ENCODE data around the gene DOCK11. TPM values are rescaled to one million over a fixed set of nuclear protein-coding genes. Genes with fewer than 3 reads are reported as not detected.
A peak's percentile ranks its signal among the peaks of the same experiment; 100 is the strongest.

The DOCK11 gene
- total RNA-seq, 3 donors from 2014 or later = 4.5 to 31.6 (median 8.4) TPM

DNA sequence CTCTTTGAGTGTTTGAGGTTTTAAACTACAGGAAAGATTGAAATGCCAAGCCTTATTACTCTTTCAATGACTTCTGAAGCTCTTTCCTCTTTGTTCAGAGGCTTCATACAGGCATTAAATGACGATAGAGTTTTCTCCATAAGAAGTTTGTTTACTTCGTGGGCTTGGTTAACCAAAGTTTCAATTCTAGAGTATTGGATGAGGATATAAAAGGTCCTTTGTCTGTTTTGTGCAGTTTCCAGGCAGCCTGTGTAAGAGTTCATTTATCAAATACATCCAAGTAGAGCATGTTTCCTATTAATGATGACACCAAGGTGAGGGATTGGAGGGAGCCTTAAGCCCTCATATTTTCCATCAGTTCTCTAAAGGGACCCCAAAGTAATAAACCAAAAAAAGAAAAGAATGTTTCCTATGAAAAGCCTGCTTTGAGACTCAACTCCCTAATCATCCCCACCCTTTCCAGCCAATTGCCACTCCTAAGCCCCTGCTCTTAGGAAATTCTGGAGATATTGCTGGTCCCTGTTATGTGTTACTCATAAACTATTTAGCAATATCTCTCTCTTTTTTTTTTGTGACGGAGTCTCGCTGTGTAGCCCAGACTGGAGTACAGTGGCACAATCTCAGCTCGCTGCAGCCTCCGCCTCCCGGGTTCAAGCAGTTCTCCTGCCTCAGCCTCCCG lies 125.6 kb downstream of the DOCK11 start:
- DNase-seq = no peak

DNA sequence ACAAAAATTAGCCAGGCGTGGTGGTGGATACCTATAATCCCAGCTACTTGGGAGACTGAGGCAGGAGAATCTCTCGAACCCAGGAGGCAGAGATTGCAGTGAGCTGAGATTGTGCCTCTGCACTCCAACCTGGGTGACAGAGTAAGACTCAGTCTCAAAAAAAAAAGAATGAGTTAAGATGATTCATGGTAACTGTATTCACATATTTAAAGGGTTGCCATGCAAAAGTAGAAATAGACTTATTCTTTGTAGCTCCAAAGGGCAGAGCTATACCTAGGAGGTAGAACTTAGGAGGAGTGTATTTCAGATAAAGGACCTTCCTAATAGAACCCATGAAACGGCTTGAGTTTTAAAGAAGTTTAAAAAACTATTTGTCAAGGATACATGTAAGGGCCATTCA lies 127.4 kb downstream of the DOCK11 start:
- no peak overlapping the region for H3K4me3 ChIP-seq
- H3K36me3 ChIP-seq (ENCODE audit: low read depth) = no peaks in the 10 kb centered on the region
- no peaks in the 10 kb centered on the region for H3K4me1 ChIP-seq (ENCODE audit: low read depth)
- intact Hi-C loops (cut with DNase I, micrococcal nuclease) = no loop called here
- no peak for TF ChIP-seq CTCF (IDR thresholded peaks at IDR 0.05)
- ATAC-seq (no peak), DNase-seq (no peak)
- no peaks in the 10 kb centered on the region for H3K9me3 ChIP-seq

More for the DNA sequence above, 125.6 kb downstream of the DOCK11 start:
- Histone ChIP-seq H3K4me1 (ENCODE audit: low read depth) (no peaks in the 10 kb centered on the region), H3K4me3 (no peak overlapping the region), H3K9me3 (no peaks in the 10 kb centered on the region), H3K36me3 (ENCODE audit: low read depth) (no peaks in the 10 kb centered on the region)
- no peak for TF ChIP-seq CTCF (IDR thresholded peaks at IDR 0.05)
- intact Hi-C loops (cut with DNase I, micrococcal nuclease) = no loop called here
- ATAC-seq = no peak

DNA sequence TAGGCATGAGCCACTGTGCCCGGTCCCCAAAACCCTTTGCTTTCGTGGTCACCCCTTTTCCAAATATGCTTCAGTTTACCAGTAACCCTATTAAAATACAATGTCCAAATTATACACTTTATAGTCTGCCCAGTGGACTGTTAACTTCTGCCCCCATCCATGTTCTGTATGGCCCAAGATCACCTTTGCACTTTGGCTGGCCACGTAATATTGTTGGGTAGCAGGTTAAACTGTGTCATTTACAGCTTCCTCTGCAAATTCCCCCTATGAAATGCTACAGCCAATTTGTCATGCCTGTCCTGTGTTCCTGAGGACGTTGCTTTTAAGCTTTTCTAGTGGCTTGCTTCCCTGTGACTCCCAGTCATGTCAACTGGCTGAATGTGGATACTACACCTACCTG lies 130.7 kb downstream of the DOCK11 start:
- Histone ChIP-seq H3K4me3 (no peak overlapping the region), H3K36me3 (ENCODE audit: low read depth) (no peaks in the 10 kb centered on the region), H3K4me1 (ENCODE audit: low read depth) (no peaks in the 10 kb centered on the region), H3K9me3 (no peaks in the 10 kb centered on the region)
- no peak for TF ChIP-seq CTCF (IDR thresholded peaks at IDR 0.05)
- intact Hi-C loops (cut with DNase I, micrococcal nuclease) = no loop called here
- no peak for ATAC-seq
- DNase-seq = no peak

GRCh38 chrX:118627084-118627758 lies 131.6 kb downstream of the DOCK11 start:
- Histone ChIP-seq H3K4me1 (ENCODE audit: low read depth) (no peaks in the 10 kb centered on the region), H3K4me3 (no peak overlapping the region), H3K9me3 (no peaks in the 10 kb centered on the region), H3K36me3 (ENCODE audit: low read depth) (no peaks in the 10 kb centered on the region)
- TF ChIP-seq CTCF (IDR thresholded peaks at IDR 0.05) = no peak
- DNase-seq (no peak), ATAC-seq (peak; percentile 33)
- intact Hi-C loops (cut with DNase I, micrococcal nuclease) = no loop called here

GRCh38 chrX:118630848-118631247 lies 135.2 kb downstream of the DOCK11 start:
- ATAC-seq (no peak), DNase-seq (no peak)
- no peak overlapping the region for H3K4me3 ChIP-seq
- intact Hi-C loops (cut with DNase I, micrococcal nuclease) = no loop called here
- no peaks in the 10 kb centered on the region for H3K9me3 ChIP-seq
- H3K36me3 ChIP-seq (ENCODE audit: low read depth) = no peaks in the 10 kb centered on the region
- TF ChIP-seq CTCF (IDR thresholded peaks at IDR 0.05) = no peak
- H3K4me1 ChIP-seq (ENCODE audit: low read depth) = no peaks in the 10 kb centered on the region
